ENCODE results near the gene ICAM4.
"Not testable (repeated sequence)": the region's sequence is repeated elsewhere in the genome, so short reads cannot be mapped to it uniquely, and the experiment has no call there.

The ICAM4 gene

GRCh38 chr19:10269333-10270179 lies 17.2 kb upstream of the ICAM4 start:
- peak; percentile 65 for DNase-seq

- DNase-seq = peak; percentile 93
Observed at GRCh38 chr19:10270180-10270615, 16.6 kb upstream of the ICAM4 start.

- peak; percentile 79 for DNase-seq
Observed at GRCh38 chr19:10270616-10271394, 15.9 kb upstream of the ICAM4 start, which contains the start of gene ICAM1. Gene ICAM1 (plus strand): TSS chr19:10271120. CDS start chr19:10271160, 40 bp downstream.

GRCh38 chr19:10271543-10272086 lies 15.1 kb upstream of the ICAM4 start:
- no peak for DNase-seq

- no peak for DNase-seq
Observed at GRCh38 chr19:10274589-10274988, 12.2 kb upstream of the ICAM4 start.

GRCh38 chr19:10277795-10278589 lies 8.8 kb upstream of the ICAM4 start:
- DNase-seq = no peak

- no peak for DNase-seq
Observed at GRCh38 chr19:10278935-10279334, 7.8 kb upstream of the ICAM4 start.

GRCh38 chr19:10279737-10280442 lies 6.9 kb upstream of the ICAM4 start:
- no peak for DNase-seq

- not testable (repeated sequence) for DNase-seq
Observed at GRCh38 chr19:10282043-10282442, 4.7 kb upstream of the ICAM4 start.

- no peak for DNase-seq
Observed at GRCh38 chr19:10283301-10284064, 3.3 kb upstream of the ICAM4 start.

- no peak for DNase-seq
Observed at GRCh38 chr19:10284065-10284959, 2.4 kb upstream of the ICAM4 start.

- DNase-seq = no peak
Observed at GRCh38 chr19:10284960-10285278, 1.8 kb upstream of the ICAM4 start.

GRCh38 chr19:10285393-10285792 lies 1.4 kb upstream of the ICAM4 start:
- DNase-seq = no peak

GRCh38 chr19:10288662-10289166 lies 2.0 kb downstream of the ICAM4 start:
- DNase-seq = no peak

GRCh38 chr19:10289167-10289835 lies 2.5 kb downstream of the ICAM4 start:
- no peak for DNase-seq

GRCh38 chr19:10289836-10290356 lies 3.1 kb downstream of the ICAM4 start, which contains the start of gene ICAM5:
Gene ICAM5 (plus strand): TSS chr19:10289952. CDS start chr19:10290044, 92 bp downstream.
- DNase-seq = no peak

GRCh38 chr19:10290357-10290875 lies 3.7 kb downstream of the ICAM4 start:
- no peak for DNase-seq

GRCh38 chr19:10290876-10291553 lies 4.3 kb downstream of the ICAM4 start:
- peak; percentile 11 for DNase-seq
